Fibroblast of pulmonary artery (primary cell): ENCODE data around the gene ATF6B.
"Not testable (repeated sequence)": the region's sequence is repeated elsewhere in the genome, so short reads cannot be mapped to it uniquely, and the experiment has no call there.

Experiments used
- DNase-seq: peaks from one replicate; pipeline ENCODE4 v3.0.0-alpha.2; 2010; ENCODE audit warnings: low read depth
- H3K4me3 ChIP-seq: replicated peaks from 2 replicates; pipeline ENCODE4 v1.5.1; 2011; ENCODE audit warnings: low read depth, mild to moderate bottlenecking, control low read depth, low read length, moderate library complexity
- TF ChIP-seq, protein P1 (sequence below): IDR thresholded peaks from 2 replicates; pipeline ENCODE4 v1.5.1; 2011; ENCODE audit warnings: mild to moderate bottlenecking, control low read depth, low read length, inconsistent platforms; ENCODE audit errors: missing control alignments

The ATF6B gene

DNA sequence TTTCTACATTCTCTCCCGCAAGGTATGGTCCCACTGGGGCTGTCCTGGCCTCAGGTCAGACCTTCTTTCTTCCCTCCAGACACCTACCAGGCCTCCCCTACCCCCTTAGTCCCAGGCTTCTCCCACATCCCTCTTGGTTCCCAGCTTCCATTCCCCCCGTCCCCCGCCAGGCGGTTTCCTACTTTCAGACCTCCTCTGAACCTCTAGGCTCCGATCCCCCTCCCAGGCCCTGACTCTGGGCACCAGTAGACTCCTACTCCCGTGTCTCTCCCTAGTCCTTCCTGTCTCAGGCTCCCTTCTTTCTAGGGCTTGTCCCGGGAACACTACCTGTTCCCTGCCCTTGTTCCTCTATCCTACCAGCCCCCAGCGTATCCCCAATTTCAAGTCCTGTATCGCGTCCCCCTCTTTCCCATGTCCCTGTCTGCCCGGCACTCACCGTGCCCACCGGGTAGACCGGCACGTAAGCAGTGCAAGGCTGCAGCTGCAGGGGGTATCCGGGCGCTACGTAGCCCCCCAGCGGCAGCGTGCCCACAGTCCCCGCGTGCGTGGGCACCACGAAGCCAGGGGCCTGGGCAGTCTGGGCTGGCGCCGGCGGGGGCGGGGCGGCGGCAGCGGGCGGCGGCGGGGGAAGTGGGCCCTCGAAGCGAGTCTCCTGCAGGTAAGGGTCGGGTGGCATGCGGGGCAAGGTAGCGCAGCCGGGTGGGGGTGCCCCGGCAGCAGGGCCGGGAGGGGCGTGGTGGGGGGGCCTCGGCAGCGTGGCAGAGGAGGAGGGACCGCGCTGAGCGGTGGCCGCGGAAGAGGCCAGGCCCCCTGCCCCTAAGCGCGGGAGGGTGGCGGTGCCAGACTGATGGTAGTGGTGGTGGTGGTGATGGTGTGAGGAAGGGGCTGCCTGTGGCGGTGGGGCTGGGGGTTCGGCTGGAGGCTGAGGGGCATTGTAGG, 22.2 kb upstream of the ATF6B start:
- no peak for DNase-seq
- TF ChIP-seq, protein P1, sequence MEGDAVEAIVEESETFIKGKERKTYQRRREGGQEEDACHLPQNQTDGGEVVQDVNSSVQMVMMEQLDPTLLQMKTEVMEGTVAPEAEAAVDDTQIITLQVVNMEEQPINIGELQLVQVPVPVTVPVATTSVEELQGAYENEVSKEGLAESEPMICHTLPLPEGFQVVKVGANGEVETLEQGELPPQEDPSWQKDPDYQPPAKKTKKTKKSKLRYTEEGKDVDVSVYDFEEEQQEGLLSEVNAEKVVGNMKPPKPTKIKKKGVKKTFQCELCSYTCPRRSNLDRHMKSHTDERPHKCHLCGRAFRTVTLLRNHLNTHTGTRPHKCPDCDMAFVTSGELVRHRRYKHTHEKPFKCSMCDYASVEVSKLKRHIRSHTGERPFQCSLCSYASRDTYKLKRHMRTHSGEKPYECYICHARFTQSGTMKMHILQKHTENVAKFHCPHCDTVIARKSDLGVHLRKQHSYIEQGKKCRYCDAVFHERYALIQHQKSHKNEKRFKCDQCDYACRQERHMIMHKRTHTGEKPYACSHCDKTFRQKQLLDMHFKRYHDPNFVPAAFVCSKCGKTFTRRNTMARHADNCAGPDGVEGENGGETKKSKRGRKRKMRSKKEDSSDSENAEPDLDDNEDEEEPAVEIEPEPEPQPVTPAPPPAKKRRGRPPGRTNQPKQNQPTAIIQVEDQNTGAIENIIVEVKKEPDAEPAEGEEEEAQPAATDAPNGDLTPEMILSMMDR: no peak
- no peak overlapping the region for H3K4me3 ChIP-seq

DNA sequence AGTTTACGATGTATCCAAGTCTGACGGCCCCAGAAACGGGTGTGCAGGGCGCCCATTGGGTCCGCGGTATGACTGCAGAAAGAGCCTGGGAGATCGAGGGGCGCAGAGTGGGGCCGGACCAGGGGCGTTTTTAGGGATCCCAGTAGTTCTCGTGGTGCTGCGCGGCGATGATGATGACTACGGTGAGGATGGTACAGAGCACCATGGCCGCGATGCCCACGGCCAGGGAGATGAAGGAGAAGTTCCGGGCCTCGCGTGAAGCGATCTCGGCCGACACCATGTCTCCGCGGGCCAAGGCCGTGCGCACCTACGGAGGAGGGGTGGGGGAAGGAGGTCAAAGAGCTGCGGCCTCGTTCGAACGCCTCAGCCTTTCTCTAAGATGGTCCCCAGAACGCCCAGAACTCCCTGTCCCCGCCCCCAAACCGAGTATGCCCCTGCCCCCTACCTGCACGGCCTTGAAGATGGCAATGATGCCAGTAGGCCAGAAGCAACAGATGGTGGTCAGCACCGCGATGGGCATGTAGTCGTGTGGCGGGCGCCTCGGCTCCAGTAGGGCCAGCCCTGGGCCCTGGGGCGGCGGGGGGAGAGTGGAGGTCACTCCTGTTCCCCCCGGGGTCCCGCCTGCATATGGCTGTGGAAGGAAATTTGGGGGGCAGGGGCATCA, 21.2 kb upstream of the ATF6B start:
- no peak for DNase-seq
- TF ChIP-seq, protein P1: no peak
- H3K4me3 ChIP-seq: no peak overlapping the region

DNA sequence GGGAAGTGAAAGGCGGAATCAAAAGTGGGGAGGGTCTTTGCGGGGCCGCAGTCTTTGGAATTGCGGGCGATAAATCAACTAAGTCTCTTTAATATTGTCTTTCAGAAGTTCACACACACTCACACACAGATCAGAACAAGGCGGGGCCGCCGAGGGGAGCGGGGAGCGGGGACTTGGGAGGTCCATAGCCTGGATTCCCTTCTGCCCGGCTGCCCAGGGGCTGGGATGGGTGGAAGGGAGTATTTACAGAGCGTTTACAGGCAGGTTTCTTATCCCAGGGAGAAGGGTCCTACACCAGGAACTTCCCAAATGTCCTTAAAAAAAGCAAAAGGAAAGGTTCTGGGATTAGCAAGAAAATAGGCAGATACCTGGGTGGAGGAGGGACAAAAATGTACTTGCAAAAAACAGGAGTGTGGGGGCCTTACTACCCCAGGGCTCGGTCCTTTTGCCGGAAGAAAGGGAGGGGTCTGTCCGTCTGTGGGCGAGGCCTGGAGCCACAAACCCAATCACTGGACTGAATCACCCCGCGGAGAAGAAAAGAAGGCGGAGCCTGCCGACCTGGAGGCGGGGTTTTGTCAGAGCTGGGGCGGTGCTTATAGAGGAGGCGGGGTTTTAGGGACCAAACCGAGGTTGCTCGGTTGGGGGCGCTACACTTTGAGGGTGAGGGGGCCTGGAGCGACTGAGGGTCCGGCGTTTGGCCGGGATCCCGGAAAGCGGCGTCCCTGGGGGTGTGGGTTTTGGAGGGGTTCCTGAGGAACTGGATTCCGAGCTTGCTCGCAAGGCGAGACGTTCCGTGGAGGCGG, 20.4 kb upstream of the ATF6B start:
- DNase-seq: no peak
- TF ChIP-seq, protein P1: no peak
- H3K4me3 ChIP-seq: no peak overlapping the region

DNA sequence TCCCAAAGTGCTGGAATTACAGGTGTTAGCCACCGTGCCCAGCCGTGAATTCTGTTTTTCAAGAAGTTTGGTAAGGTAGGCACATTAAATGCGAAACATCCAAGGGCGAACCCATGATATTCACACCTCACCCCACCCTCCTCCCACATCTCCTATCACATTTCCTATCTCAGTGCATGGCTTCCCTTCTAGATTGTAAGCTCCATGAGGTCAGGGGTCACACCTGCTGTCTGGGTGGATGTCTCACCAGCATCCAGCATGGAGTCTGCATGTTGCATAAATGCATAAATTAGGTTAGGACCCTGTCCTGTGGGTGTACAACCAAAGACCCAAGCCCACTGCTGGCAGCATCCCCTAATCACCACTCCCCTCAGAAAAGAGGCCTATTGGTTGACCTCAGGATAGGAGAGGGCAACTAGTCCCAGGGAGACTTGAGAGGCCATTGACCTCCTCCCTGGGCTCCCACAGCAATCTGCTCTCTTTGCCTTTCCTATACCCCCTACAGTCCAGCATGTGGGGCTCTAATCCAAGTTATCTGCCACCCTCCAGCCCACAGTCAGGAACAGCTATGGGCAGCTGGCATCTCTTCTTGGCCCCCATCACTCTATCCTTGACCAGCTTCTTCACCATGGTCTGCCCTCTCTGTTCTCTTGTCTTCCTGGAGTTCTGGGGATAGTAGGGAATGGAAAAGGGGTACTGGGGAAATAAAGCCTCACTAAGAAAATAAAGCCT, 19.5 kb upstream of the ATF6B start:
- TF ChIP-seq, protein P1: no peak
- DNase-seq: no peak
- no peak overlapping the region for H3K4me3 ChIP-seq

DNA sequence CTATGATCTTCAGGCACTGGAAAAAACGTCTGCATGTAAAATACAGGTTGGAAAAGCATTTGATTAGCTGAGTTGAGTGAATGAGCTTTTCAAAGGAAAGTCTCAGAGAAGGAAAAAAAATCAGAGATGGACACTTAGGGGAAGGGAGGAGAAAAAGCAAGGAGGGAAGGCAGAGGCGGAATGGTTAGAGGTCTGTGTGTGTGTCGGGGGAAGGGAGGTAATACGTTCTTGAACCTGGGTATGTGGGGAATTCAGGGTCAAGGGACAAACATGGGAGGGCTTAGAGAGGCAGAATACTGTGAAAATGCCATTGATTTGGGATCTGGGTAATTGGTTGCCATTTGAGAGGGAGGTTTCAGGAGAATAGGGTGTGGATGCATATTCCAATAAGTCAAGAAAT, 18.6 kb upstream of the ATF6B start:
- DNase-seq: no peak
- H3K4me3 ChIP-seq: no peak overlapping the region
- TF ChIP-seq, protein P1: no peak

DNA sequence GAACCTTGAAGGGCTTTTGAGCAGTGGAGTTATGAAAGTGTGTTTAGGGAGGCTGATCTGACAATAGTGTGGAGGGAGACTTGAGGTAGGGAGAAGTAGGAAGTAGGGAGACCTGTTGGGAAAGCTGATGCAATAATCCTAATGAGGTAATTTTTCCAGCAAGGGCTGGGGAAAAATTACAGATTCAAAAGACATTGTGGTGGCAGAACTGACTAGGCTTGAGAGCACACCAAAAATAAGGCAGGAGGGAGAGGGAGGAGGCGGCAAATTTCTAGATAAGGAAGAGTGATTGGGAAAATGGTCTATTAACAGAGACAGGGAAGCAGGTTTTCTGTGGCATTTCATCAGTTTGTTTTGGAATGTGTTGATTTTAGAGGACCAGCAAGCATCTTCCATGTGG, 18.2 kb upstream of the ATF6B start:
- TF ChIP-seq, protein P1: no peak
- H3K4me3 ChIP-seq: no peak overlapping the region
- no peak for DNase-seq

DNA sequence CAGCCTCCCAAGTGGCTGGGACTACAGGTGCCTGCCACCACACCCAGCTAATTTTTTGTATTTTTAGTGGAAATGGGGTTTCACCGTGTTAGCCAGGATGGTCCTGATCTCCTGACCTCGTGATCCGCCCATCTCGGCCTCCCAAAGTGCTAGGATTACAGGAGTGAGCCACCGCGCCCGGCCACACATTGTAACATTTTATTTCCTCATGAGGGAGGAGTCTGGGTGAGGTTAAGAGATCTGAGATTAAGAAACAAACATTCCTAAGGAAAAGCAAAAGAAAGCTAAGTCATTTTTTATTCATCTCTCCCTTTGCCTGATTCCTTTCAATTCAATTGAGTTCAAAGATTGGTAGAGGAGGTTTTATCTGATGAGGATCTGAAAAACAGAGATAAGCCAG, 16.2 kb upstream of the ATF6B start:
- not testable (repeated sequence) for H3K4me3 ChIP-seq, DNase-seq
